Endothelial cell (in vitro differentiated cells): ENCODE data around the gene ZNF831. TPM values are rescaled to one million over a fixed set of nuclear protein-coding genes. Genes with fewer than 3 reads are reported as not detected.

Experiments
- DNase-seq: peaks from one replicate; pipeline ENCODE4 v3.0.0; 2021; ENCODE audit warnings: low spot score
- H3K27ac Mint-ChIP-seq: one replicate; pipeline ENCODE4 v1.8.0; 2021; ENCODE audit warnings: mixed read lengths, inconsistent platforms; ENCODE audit not compliant: unreplicated experiment
- H3K27me3 Mint-ChIP-seq: one replicate; pipeline ENCODE4 v1.8.0; 2021; ENCODE audit warnings: mild to moderate bottlenecking, moderate library complexity, mixed read lengths, inconsistent platforms; ENCODE audit not compliant: unreplicated experiment
- H3K36me3 Mint-ChIP-seq: one replicate; pipeline ENCODE4 v1.8.0; 2021; ENCODE audit warnings: mild to moderate bottlenecking, low read depth, mixed read lengths, inconsistent platforms; ENCODE audit not compliant: unreplicated experiment
- H3K4me1 Mint-ChIP-seq: one replicate; pipeline ENCODE4 v1.8.0; 2021; ENCODE audit warnings: mild to moderate bottlenecking, mixed read lengths, inconsistent platforms; ENCODE audit not compliant: unreplicated experiment
- H3K4me3 Mint-ChIP-seq: one replicate; pipeline ENCODE4 v1.8.0; 2021; ENCODE audit warnings: mild to moderate bottlenecking, mixed read lengths, inconsistent platforms; ENCODE audit not compliant: unreplicated experiment
- H3K9me3 Mint-ChIP-seq: one replicate; pipeline ENCODE4 v1.8.0; 2021; ENCODE audit warnings: mixed read lengths, inconsistent platforms; ENCODE audit not compliant: unreplicated experiment
- CTCF ChIP-seq: fragments of 200-600 bp; sonication (generic); IDR thresholded peaks from one replicate; pipeline ENCODE4 v1.5.0; 2021; ENCODE audit warnings: antibody characterized with exemption; ENCODE audit not compliant: unreplicated experiment
- total RNA-seq: library from RNA; stranded (reverse); fragmentation: NEBNext Ultra II Directional; extraction: Animal tissue kit (Norgen Biotek cat#: 25700); gene quantifications from one replicate; pipeline ENCODE4 v1.2.1, GENCODE V29; 2021; ENCODE audit not compliant: unreplicated experiment

The ZNF831 gene
- total RNA-seq, 1 donor from 2014 or later = 0.56 TPM

GRCh38 chr20:59192533-59192896, 28.9 kb downstream of the ZNF831 start:
- Mint-ChIP-seq H3K4me1 (peaks cover 3% of the 10 kb centered on the region), H3K27me3 (peaks cover 9% of the 10 kb centered on the region), H3K36me3 (no peaks in the 10 kb centered on the region), H3K27ac (no peak overlapping the region), H3K4me3 (no peak overlapping the region), H3K9me3 (no peaks in the 10 kb centered on the region)
- no peak for TF ChIP-seq CTCF
- DNase-seq = no peak

DNA sequence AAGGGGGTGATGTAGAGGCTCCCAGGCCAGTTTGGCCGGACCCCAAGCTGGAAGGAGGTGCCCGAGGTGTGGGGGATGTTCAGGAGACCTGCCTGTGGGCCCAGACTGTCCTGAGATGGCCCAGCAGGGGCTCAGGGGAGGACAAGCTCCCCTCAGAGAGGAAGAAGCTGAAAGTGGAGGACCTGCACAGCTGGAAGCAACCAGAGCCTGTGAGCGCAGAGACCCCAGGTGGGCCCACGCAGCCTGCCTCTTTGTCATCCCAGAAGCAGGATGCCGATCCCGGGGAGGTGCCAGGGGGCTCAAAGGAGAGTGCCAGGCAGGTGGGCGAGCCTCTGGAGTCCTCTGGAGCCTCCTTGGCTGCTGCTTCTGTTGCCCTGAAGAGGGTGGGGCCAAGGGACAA, 29.7 kb downstream of the ZNF831 start:
- no peaks in the 10 kb centered on the region for H3K36me3 Mint-ChIP-seq
- H3K4me3 Mint-ChIP-seq = no peak overlapping the region
- peaks cover 9% of the 10 kb centered on the region for H3K27me3 Mint-ChIP-seq
- no peak for TF ChIP-seq CTCF
- H3K4me1 Mint-ChIP-seq = peaks cover 3% of the 10 kb centered on the region
- no peaks in the 10 kb centered on the region for H3K9me3 Mint-ChIP-seq
- H3K27ac Mint-ChIP-seq = no peak overlapping the region
- no peak for DNase-seq

DNA sequence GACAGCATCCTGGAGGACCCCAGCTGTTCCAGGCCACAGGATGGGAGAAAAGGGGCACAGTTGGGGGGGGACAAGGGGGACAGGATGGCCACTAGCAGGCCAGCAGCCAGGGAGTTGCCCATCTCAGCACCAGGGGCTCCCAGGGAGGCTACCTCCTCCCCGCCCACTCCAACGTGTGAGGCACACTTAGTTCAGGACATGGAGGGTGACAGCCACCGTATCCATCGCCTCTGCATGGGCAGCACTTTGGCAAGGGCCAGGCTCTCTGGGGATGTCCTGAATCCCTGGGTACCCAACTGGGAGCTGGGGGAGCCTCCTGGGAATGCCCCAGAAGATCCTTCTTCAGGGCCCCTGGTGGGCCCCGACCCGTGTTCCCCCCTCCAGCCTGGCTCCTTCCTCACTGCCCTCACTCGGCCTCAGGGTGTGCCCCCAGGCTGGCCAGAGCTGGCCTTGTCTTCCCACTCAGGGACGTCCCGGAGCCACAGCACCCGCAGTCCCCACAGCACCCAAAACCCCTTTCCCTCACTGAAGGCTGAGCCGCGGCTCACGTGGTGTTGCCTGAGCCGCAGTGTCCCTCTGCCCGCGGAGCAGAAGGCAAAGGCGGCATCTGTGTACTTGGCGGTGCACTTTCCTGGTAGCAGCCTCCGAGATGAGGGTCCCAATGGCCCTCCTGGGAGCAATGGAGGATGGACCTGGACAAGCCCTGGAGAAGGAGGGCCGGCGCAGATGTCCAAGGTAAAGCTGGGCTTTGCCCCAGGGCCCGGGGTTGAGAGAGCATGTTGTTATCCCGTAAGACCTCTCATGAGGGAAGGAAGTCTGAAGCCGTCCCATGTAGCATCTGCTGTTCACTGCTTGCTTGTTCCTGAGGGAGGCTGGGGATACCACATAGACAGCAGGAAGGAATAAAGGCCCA, 30.7 kb downstream of the ZNF831 start:
- peaks cover 3% of the 10 kb centered on the region for H3K4me1 Mint-ChIP-seq
- H3K27ac Mint-ChIP-seq = no peak overlapping the region
- H3K9me3 Mint-ChIP-seq = no peaks in the 10 kb centered on the region
- no peak for TF ChIP-seq CTCF
- H3K27me3 Mint-ChIP-seq = peaks cover 9% of the 10 kb centered on the region
- no peaks in the 10 kb centered on the region for H3K36me3 Mint-ChIP-seq
- H3K4me3 Mint-ChIP-seq = no peak overlapping the region
- no peak for DNase-seq

DNA sequence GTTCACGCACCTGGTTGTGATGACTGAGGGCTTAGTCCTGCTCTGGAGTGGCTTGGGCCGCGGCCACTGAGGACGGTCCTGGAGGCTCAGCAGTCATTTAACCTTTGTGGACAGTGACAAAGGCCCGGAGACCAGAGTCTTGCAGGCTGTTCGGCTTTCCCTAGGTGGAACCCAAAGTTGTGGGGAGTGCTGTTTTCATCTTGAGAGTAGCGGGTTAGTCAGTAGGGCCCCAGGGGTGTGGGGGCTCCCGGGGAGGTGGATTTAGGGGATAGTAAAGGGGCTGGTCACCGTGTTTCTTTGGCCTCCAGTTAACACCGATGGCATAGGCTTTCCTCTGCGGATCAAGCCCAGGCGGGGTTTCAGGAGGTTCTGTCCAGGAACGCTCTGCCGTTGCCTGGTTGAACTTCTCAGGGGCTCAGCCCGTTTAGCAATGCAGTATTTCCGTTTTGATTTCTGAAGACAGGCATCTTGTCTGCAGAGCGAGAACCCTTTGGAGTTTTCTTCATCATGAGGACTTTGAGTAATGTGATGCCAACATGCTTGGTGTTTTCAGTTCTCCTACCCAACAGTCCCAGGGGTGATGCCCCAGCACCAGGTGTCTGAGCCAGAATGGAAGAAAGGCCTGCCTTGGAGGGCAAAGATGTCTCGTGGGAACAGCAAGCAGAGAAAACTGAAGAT, 31.8 kb downstream of the ZNF831 start:
- DNase-seq = no peak
- no peak for TF ChIP-seq CTCF
- H3K36me3 Mint-ChIP-seq = no peaks in the 10 kb centered on the region
- no peaks in the 10 kb centered on the region for H3K9me3 Mint-ChIP-seq
- peaks cover 9% of the 10 kb centered on the region for H3K27me3 Mint-ChIP-seq
- H3K4me1 Mint-ChIP-seq = no peaks in the 10 kb centered on the region
- H3K27ac Mint-ChIP-seq = no peak overlapping the region
- no peak overlapping the region for H3K4me3 Mint-ChIP-seq
